HepG2 (cell line): ENCODE measurements around the gene SRP9. TPM values are rescaled to one million over a fixed set of nuclear protein-coding genes. Genes with fewer than 3 reads are reported as not detected.
A peak's percentile ranks its signal among the peaks of the same experiment; 100 is the strongest.

Source experiments
- CBFB ChIP-seq: sonication (generic); formaldehyde crosslinking; IDR thresholded peaks from 2 replicates; pipeline ENCODE4 v1.4.0; 2020; ENCODE audit warnings: missing genetic modification reagents
- EZH2 ChIP-seq: conservative IDR thresholded peaks from 2 replicates; pipeline ENCODE4 v1.6.1; 2012; ENCODE audit warnings: mild to moderate bottlenecking, low read depth, low read length, moderate library complexity
- FOXA1 ChIP-seq, 2 experiments: fragments of 450-650 bp in 1 of 2; sonication (generic) in 1 of 2; formaldehyde crosslinking in 1 of 2; IDR thresholded peaks; 2 replicates each; pipeline versions ENCODE4 v1.4.0 to v1.6.1; 2016 to 2020; ENCODE audit warnings: missing genetic modification reagents in 1 of 2
- PHF21A ChIP-seq: sonication (generic); formaldehyde crosslinking; IDR thresholded peaks from 2 replicates; pipeline ENCODE4 v1.5.0; 2020; ENCODE audit warnings: mild to moderate bottlenecking, missing genetic modification reagents
- PITX1 ChIP-seq: sonication (generic); formaldehyde crosslinking; IDR thresholded peaks from 2 replicates; pipeline ENCODE4 v1.5.1; 2020; ENCODE audit warnings: mild to moderate bottlenecking, missing genetic modification reagents
- RARG ChIP-seq: sonication (generic); formaldehyde crosslinking; IDR thresholded peaks from 2 replicates; pipeline ENCODE4 v1.4.0; 2020; ENCODE audit warnings: low read depth, mild to moderate bottlenecking, missing genetic modification reagents
- RXRB ChIP-seq: IDR thresholded peaks from 2 replicates; pipeline ENCODE4 v1.6.1; 2016; ENCODE audit warnings: borderline replicate concordance, missing genetic modification reagents, missing compliant biosample characterization
- SCMH1 ChIP-seq: sonication (generic); formaldehyde crosslinking; IDR thresholded peaks from 2 replicates; pipeline ENCODE4 v1.9.0; 2021; ENCODE audit warnings: missing genetic modification reagents, mild to moderate bottlenecking, borderline replicate concordance
- SIN3A ChIP-seq: IDR thresholded peaks from 2 replicates; pipeline ENCODE4 v1.6.1; 2011; ENCODE audit warnings: low read depth, mild to moderate bottlenecking, control low read depth, low read length, borderline replicate concordance
- SIX4 ChIP-seq: sonication (generic); formaldehyde crosslinking; IDR thresholded peaks from 2 replicates; pipeline ENCODE4 v1.4.0; 2020; ENCODE audit warnings: missing genetic modification reagents
- WIZ ChIP-seq: sonication (generic); formaldehyde crosslinking; IDR thresholded peaks from 2 replicates; pipeline ENCODE4 v1.5.1; 2020; ENCODE audit warnings: mild to moderate bottlenecking, missing genetic modification reagents
- ZFY ChIP-seq: sonication (generic); formaldehyde crosslinking; IDR thresholded peaks from 2 replicates; pipeline ENCODE4 v1.4.0; 2020; ENCODE audit warnings: missing genetic modification reagents
- ZNF335 ChIP-seq: sonication (generic); formaldehyde crosslinking; IDR thresholded peaks from 2 replicates; pipeline ENCODE4 v1.4.0; 2020; ENCODE audit warnings: missing genetic modification reagents
- ZNF644 ChIP-seq: IDR thresholded peaks from 2 replicates; pipeline ENCODE4 v1.6.1; 2016; ENCODE audit warnings: low read depth
- ZNF761 ChIP-seq: sonication (generic); formaldehyde crosslinking; conservative IDR thresholded peaks from 2 replicates; pipeline ENCODE4 v1.4.0; 2020; ENCODE audit warnings: mild to moderate bottlenecking, missing genetic modification reagents
- polyA plus RNA-seq, 8 experiments: library from polyadenylated mRNA; depleted of rRNA in 3 of 8; stranded (reverse) in 7 of 8; unstranded in 1 of 8; fragments of >200 nt; fragmentation: Illumina TruSeq in 4 of 8; extraction: Trizol in 4 of 8; gene quantifications; 2 replicates each; pipeline versions ENCODE4 v1.2.1 to v1.2.3, GENCODE V29; 2011 to 2016; ENCODE audit warnings: low read depth in 4 of 8, missing spikeins in 1 of 8, mixed read lengths in 1 of 8; ENCODE audit not compliant: insufficient read depth in 1 of 8
- total RNA-seq, 5 experiments: library from RNA; depleted of rRNA; stranded (reverse); fragments of >200 nt; fragmentation: Illumina TruSeq; extraction: Trizol; gene quantifications; 2 replicates each; pipeline ENCODE4 v1.2.3, GENCODE V29; 2016; ENCODE audit warnings: low read depth in 1 of 5
- TF ChIP-seq, protein P1 (sequence below): sonication (generic); formaldehyde crosslinking; conservative IDR thresholded peaks from 2 replicates; pipeline ENCODE4 v1.4.0; 2020; ENCODE audit warnings: mild to moderate bottlenecking, missing genetic modification reagents, moderate library complexity
- TF ChIP-seq, protein P2 (sequence below): sonication (generic); formaldehyde crosslinking; IDR thresholded peaks from 2 replicates; pipeline ENCODE4 v1.5.0; 2020; ENCODE audit warnings: missing genetic modification reagents
- TF ChIP-seq, protein P3 (sequence below): sonication (generic); formaldehyde crosslinking; IDR thresholded peaks from 2 replicates; pipeline ENCODE4 v1.4.0; 2020; ENCODE audit warnings: missing genetic modification reagents, borderline replicate concordance
- TF ChIP-seq, protein P4 (sequence below): sonication (generic); formaldehyde crosslinking; IDR thresholded peaks from 2 replicates; pipeline ENCODE4 v1.8.1; 2022; ENCODE audit warnings: mild to moderate bottlenecking, missing genetic modification reagents

SRP9 gene
- total and polyA plus RNA-seq, 2 of the 13 experiments (the other 11 are each of a cell fraction or from before 2014, with no cell fraction given): 251 to 307 TPM

DNA sequence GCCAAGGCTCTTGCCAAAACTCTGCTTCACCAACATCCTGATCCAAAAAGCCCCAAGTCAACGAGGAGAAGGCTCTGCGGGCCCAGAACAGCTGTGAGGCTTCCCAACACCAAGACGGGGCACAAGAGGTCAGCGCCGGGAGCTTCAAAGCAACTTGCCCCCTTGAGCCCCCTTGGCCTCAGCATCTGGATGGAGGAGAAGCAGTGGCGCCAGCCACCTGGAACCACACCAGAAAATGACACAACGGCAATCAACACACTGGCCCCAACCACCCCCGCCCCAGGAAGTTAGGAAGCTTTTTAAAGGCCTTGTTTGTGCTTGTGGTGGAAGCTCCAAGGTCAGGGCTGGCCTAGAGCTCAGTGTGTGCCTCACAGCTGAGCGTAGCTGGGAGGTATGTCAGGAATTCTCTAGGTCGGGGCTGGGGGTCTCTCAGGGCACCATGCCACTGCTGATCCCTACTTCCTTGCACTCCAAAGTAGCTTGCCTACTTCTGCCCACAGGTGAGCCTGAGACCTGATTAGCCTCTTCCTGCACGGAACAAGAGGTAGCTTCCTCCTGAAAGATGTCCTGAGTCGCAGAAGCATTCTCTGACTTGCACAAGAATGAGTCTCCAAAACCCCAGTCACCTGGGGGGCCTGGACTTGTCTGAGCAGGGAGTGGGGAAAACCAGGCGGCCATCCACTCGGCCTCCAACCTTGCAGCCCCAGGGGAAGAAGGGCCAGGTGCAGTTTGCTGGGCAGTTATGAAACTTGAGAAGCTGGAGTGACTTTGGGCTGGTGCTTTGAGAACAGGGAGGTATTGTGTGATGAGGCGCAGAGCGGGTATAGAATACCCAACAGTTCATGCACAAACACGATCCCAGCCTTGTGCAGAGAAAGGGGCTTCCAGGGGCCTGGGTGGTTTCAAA lies 9.7 kb upstream of the SRP9 start (continued):
- TF ChIP-seq PHF21A (peak; percentile 80), ZNF761 (peak; percentile 37), SIX4 (CRISPR knock-in tag) (peak; percentile 60; the same call in 1 of the 2 replicates), WIZ (CRISPR knock-in tag) (no peak), ZNF335 (CRISPR knock-in tag) (no peak), ZFY (CRISPR knock-in tag) (peak; percentile 51), CBFB (CRISPR knock-in tag) (0 out of 2 replicates have a peak, but pooled peaks have one; percentile 46), SCMH1 (CRISPR knock-in tag) (no peak), FOXA1 (IDR thresholded peaks at IDR 0.05) (no peak), FOXA1 (CRISPR knock-in tag; IDR thresholded peaks at IDR 0.05) (peak; percentile 60), RARG (no peak), SIN3A (peak; percentile 50; the same call in 1 of the 2 replicates), ZNF644 (CRISPR knock-in tag) (peak; percentile 51; the same call in 1 of the 2 replicates), EZH2 (no peak), RXRB (CRISPR knock-in tag) (peak; percentile 86), PITX1 (CRISPR knock-in tag) (no peak; the same call in 1 of the 2 replicates)
- TF ChIP-seq, protein P1, sequence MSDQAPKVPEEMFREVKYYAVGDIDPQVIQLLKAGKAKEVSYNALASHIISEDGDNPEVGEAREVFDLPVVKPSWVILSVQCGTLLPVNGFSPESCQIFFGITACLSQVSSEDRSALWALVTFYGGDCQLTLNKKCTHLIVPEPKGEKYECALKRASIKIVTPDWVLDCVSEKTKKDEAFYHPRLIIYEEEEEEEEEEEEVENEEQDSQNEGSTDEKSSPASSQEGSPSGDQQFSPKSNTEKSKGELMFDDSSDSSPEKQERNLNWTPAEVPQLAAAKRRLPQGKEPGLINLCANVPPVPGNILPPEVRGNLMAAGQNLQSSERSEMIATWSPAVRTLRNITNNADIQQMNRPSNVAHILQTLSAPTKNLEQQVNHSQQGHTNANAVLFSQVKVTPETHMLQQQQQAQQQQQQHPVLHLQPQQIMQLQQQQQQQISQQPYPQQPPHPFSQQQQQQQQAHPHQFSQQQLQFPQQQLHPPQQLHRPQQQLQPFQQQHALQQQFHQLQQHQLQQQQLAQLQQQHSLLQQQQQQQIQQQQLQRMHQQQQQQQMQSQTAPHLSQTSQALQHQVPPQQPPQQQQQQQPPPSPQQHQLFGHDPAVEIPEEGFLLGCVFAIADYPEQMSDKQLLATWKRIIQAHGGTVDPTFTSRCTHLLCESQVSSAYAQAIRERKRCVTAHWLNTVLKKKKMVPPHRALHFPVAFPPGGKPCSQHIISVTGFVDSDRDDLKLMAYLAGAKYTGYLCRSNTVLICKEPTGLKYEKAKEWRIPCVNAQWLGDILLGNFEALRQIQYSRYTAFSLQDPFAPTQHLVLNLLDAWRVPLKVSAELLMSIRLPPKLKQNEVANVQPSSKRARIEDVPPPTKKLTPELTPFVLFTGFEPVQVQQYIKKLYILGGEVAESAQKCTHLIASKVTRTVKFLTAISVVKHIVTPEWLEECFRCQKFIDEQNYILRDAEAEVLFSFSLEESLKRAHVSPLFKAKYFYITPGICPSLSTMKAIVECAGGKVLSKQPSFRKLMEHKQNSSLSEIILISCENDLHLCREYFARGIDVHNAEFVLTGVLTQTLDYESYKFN: peak; percentile 79
- TF ChIP-seq, protein P2, sequence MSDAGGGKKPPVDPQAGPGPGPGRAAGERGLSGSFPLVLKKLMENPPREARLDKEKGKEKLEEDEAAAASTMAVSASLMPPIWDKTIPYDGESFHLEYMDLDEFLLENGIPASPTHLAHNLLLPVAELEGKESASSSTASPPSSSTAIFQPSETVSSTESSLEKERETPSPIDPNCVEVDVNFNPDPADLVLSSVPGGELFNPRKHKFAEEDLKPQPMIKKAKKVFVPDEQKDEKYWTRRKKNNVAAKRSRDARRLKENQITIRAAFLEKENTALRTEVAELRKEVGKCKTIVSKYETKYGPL (CRISPR knock-in tag): no peak
- TF ChIP-seq, protein P3, sequence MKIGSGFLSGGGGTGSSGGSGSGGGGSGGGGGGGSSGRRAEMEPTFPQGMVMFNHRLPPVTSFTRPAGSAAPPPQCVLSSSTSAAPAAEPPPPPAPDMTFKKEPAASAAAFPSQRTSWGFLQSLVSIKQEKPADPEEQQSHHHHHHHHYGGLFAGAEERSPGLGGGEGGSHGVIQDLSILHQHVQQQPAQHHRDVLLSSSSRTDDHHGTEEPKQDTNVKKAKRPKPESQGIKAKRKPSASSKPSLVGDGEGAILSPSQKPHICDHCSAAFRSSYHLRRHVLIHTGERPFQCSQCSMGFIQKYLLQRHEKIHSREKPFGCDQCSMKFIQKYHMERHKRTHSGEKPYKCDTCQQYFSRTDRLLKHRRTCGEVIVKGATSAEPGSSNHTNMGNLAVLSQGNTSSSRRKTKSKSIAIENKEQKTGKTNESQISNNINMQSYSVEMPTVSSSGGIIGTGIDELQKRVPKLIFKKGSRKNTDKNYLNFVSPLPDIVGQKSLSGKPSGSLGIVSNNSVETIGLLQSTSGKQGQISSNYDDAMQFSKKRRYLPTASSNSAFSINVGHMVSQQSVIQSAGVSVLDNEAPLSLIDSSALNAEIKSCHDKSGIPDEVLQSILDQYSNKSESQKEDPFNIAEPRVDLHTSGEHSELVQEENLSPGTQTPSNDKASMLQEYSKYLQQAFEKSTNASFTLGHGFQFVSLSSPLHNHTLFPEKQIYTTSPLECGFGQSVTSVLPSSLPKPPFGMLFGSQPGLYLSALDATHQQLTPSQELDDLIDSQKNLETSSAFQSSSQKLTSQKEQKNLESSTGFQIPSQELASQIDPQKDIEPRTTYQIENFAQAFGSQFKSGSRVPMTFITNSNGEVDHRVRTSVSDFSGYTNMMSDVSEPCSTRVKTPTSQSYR (CRISPR knock-in tag): no peak
- TF ChIP-seq, protein P4, sequence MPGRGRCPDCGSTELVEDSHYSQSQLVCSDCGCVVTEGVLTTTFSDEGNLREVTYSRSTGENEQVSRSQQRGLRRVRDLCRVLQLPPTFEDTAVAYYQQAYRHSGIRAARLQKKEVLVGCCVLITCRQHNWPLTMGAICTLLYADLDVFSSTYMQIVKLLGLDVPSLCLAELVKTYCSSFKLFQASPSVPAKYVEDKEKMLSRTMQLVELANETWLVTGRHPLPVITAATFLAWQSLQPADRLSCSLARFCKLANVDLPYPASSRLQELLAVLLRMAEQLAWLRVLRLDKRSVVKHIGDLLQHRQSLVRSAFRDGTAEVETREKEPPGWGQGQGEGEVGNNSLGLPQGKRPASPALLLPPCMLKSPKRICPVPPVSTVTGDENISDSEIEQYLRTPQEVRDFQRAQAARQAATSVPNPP (CRISPR knock-in tag): 0 out of 2 replicates have a peak, but pooled peaks have one; percentile 22
